CD4-positive, alpha-beta memory T cell (primary cell): ENCODE measurements around the gene CACNA1H. TPM values are rescaled to one million over a fixed set of nuclear protein-coding genes. Genes with fewer than 3 reads are reported as not detected.
A peak's percentile ranks its signal among the peaks of the same experiment; 100 is the strongest.

Experiments used
- CTCF ChIA-PET: fragments of 350-600 bp; sonication (Branson Sonifier 250); formaldehyde crosslinking; loops from one replicate; lab custom pipeline; 2021; ENCODE audit warnings: inconsistent platforms; ENCODE audit not compliant: partially characterized antibody; lab: Charles Lee
- POLR2A ChIA-PET: fragments of 350-600 bp; sonication (Branson Sonifier 250); formaldehyde crosslinking; loops from one replicate; lab custom pipeline; 2021; ENCODE audit not compliant: partially characterized antibody; lab: Charles Lee
- DNase-seq, 5 donors: peaks; one replicate each; pipeline versions ENCODE4 v3.0.0 to v3.0.0-alpha.2; 2020 to 2022; ENCODE audit warnings: mixed read lengths in 1 of 5
- H3K27ac ChIP-seq: one replicate; pipeline ENCODE4 v1.7.0; 2013; ENCODE audit warnings: low read depth, low read length
- H3K27me3 ChIP-seq: 2 replicates; pipeline ENCODE4 v1.7.0; 2013; ENCODE audit warnings: mild to moderate bottlenecking, low read length, moderate library complexity; ENCODE audit not compliant: insufficient read depth
- H3K36me3 ChIP-seq: 2 replicates; pipeline ENCODE4 v1.7.0; 2013; ENCODE audit warnings: mild to moderate bottlenecking, low read length, moderate library complexity; ENCODE audit not compliant: insufficient read depth
- H3K4me1 ChIP-seq: 2 replicates; pipeline ENCODE4 v1.7.0; 2013; ENCODE audit warnings: mild to moderate bottlenecking, low read length, moderate library complexity; ENCODE audit not compliant: insufficient read depth
- H3K4me3 ChIP-seq, 2 donors: one replicate each; pipeline ENCODE4 v1.7.0; 2013; ENCODE audit warnings: low read length in 2 of 2, mild to moderate bottlenecking in 1 of 2
- H3K9me3 ChIP-seq, 2 donors: one replicate each; pipeline ENCODE4 v1.7.0; 2013; ENCODE audit warnings: low read length in 2 of 2, control low read depth in 1 of 2; ENCODE audit not compliant: control insufficient read depth in 1 of 2
- H3K27ac Mint-ChIP-seq, 7 donors: one replicate each; pipeline ENCODE4 v1.8.0; 2020 to 2021; ENCODE audit warnings: mixed read lengths in 7 of 7, mild to moderate bottlenecking in 6 of 7, inconsistent platforms in 3 of 7, moderate library complexity in 3 of 7
- H3K27me3 Mint-ChIP-seq, 2 donors: one replicate each; pipeline ENCODE4 v1.8.0; 2020 to 2021; ENCODE audit warnings: mixed read lengths in 2 of 2
- H3K36me3 Mint-ChIP-seq, 2 donors: one replicate each; pipeline ENCODE4 v1.8.0; 2020 to 2021; ENCODE audit warnings: mixed read lengths in 2 of 2, inconsistent platforms in 1 of 2, mild to moderate bottlenecking in 1 of 2
- H3K4me1 Mint-ChIP-seq, 4 donors: one replicate each; pipeline ENCODE4 v1.8.0; 2020 to 2021; ENCODE audit warnings: mixed read lengths in 4 of 4, mild to moderate bottlenecking in 1 of 4
- H3K4me3 Mint-ChIP-seq, 8 donors: one replicate each; pipeline ENCODE4 v1.8.0; 2020 to 2021; ENCODE audit warnings: mixed read lengths in 8 of 8, mild to moderate bottlenecking in 7 of 8, moderate library complexity in 6 of 8, inconsistent platforms in 3 of 8
- H3K9me3 Mint-ChIP-seq, 8 donors: one replicate each; pipeline ENCODE4 v1.8.0; 2020 to 2021; ENCODE audit warnings: mixed read lengths in 8 of 8, mild to moderate bottlenecking in 5 of 8, inconsistent platforms in 3 of 8, moderate library complexity in 1 of 8
- intact Hi-C: fragments of 100-400 bp; cut with micrococcal nuclease; formaldehyde crosslinking; loops from one replicate; pipeline ENCODE4 v1.15.1; 2023
- polyA plus RNA-seq, 2 donors: library from polyadenylated mRNA; unstranded; fragments of 300-500 nt; fragmentation: Illumina TruSeq; gene quantifications; one replicate each; pipeline ENCODE4 v1.2.3, GENCODE V29; 2021
- total RNA-seq, 2 experiments: library from RNA; stranded (reverse); gene quantifications; one replicate each; pipeline ENCODE4 v1.2.3, GENCODE V29; 2021

Gene CACNA1H
- total and polyA plus RNA-seq, 4 experiments from 2014 or later: 0.48 to 2.1 (median 1.5) TPM

DNA sequence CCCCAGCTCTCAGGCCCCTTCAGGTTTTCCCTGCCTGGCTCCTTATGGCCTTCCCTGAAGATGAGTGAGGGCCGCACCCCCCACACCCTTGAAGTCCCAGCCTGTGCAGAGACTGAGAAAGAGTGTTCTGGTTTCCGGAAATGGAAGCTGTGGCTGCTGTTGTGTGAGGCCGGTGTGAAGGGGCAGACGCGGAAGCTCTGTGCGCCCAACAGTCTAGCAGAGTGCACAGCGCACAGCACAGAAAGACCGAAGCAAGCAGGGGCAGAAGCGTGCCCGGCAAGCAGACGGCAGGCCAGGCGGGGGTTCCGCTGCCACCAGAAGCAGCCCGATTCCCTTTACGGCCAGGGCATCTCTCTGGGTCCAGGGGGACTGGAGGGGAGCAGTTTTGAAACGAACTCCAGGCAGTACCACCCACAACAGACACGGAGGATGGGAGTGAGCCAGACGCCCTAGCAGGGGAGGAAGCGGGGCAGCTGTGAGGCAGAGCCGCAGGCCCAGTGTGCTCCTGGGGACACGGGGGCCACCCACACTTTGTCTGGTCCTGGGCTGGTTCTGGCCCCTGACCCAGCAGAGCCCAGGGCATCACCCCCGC is 55.4 kb downstream of the CACNA1H start:
- Mint-ChIP-seq H3K27me3 (peaks cover 0 to 2% of the 10 kb centered on the region in 2 donors), H3K4me1 (peaks cover 0 to 4% (median 0%) of the 10 kb centered on the region in 4 donors), H3K9me3 (no peaks in the 10 kb centered on the region), H3K36me3 (no peaks in the 10 kb centered on the region), H3K27ac (peak overlapping the region in 3 of 7 donors; percentile 6 to 88 (median 24)), H3K4me3 (peak overlapping the region; percentile 37 to 82 (median 71))
- H3K27ac ChIP-seq: no peak overlapping the region
- DNase-seq: peak in 2 of 5 donors; percentile 16 to 19
- no peaks in the 10 kb centered on the region for H3K27me3 ChIP-seq
- POLR2A ChIA-PET: no interaction called here
- H3K4me1 ChIP-seq: no peaks in the 10 kb centered on the region
- no peaks in the 10 kb centered on the region for H3K9me3 ChIP-seq
- CTCF ChIA-PET: interaction anchor here (0.9 kb wide), 1 partner anchor 14 kb away, joined by 3 read pairs; no protein-coding TSS in a partner anchor
- intact Hi-C loops: no loop called here
- no peak overlapping the region for H3K4me3 ChIP-seq
- no peaks in the 10 kb centered on the region for H3K36me3 ChIP-seq

DNA sequence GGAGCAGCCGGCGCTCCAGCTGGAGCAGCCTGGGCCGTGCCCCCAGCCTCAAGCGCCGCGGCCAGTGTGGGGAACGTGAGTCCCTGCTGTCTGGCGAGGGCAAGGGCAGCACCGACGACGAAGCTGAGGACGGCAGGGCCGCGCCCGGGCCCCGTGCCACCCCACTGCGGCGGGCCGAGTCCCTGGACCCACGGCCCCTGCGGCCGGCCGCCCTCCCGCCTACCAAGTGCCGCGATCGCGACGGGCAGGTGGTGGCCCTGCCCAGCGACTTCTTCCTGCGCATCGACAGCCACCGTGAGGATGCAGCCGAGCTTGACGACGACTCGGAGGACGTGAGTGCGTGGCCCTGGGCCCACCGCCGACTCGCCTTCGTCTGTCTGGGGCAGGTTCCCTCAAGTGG is 56.2 kb downstream of the CACNA1H start:
- H3K4me1 ChIP-seq: no peaks in the 10 kb centered on the region
- H3K27ac Mint-ChIP-seq: no peak overlapping the region
- H3K4me3 Mint-ChIP-seq: no peak overlapping the region
- H3K27me3 ChIP-seq: no peaks in the 10 kb centered on the region
- H3K4me3 ChIP-seq: no peak overlapping the region
- no peaks in the 10 kb centered on the region for H3K9me3 ChIP-seq
- H3K36me3 Mint-ChIP-seq: no peaks in the 10 kb centered on the region
- no peak overlapping the region for H3K27ac ChIP-seq
- H3K9me3 Mint-ChIP-seq: no peaks in the 10 kb centered on the region
- ChIA-PET CTCF (no interaction called here), POLR2A (no interaction called here)
- peaks cover 0 to 2% of the 10 kb centered on the region in 2 donors for H3K27me3 Mint-ChIP-seq
- H3K36me3 ChIP-seq: no peaks in the 10 kb centered on the region
- no peak for DNase-seq
- peaks cover 0 to 4% (median 0%) of the 10 kb centered on the region in 4 donors for H3K4me1 Mint-ChIP-seq
- intact Hi-C loops: no loop called here

DNA sequence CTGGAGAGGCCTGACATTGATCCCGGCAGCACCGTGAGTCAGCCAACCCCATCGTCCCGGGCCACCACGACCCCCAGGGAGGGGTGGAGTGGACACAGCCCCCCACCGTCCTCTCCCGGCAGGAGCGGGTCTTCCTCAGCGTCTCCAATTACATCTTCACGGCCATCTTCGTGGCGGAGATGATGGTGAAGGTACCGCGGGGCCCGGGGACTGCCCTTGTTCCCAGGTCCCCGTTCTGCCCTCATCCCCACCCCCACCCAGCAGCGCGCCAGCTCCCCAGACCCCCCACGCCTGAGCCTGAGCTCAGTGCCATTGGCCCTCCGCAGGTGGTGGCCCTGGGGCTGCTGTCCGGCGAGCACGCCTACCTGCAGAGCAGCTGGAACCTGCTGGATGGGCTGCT is 57.6 kb downstream of the CACNA1H start:
- Histone ChIP-seq H3K36me3 (no peaks in the 10 kb centered on the region), H3K9me3 (no peaks in the 10 kb centered on the region), H3K27me3 (no peaks in the 10 kb centered on the region), H3K4me1 (no peaks in the 10 kb centered on the region), H3K27ac (no peak overlapping the region), H3K4me3 (no peak overlapping the region)
- ChIA-PET CTCF (no interaction called here), POLR2A (no interaction called here)
- no peak overlapping the region for H3K27ac Mint-ChIP-seq
- no peak overlapping the region for H3K4me3 Mint-ChIP-seq
- DNase-seq: no peak
- H3K27me3 Mint-ChIP-seq: peaks cover 0 to 2% of the 10 kb centered on the region in 2 donors
- peaks cover 0 to 4% (median 0%) of the 10 kb centered on the region in 4 donors for H3K4me1 Mint-ChIP-seq
- intact Hi-C loops: no loop called here
- no peaks in the 10 kb centered on the region for H3K9me3 Mint-ChIP-seq
- H3K36me3 Mint-ChIP-seq: no peaks in the 10 kb centered on the region

DNA sequence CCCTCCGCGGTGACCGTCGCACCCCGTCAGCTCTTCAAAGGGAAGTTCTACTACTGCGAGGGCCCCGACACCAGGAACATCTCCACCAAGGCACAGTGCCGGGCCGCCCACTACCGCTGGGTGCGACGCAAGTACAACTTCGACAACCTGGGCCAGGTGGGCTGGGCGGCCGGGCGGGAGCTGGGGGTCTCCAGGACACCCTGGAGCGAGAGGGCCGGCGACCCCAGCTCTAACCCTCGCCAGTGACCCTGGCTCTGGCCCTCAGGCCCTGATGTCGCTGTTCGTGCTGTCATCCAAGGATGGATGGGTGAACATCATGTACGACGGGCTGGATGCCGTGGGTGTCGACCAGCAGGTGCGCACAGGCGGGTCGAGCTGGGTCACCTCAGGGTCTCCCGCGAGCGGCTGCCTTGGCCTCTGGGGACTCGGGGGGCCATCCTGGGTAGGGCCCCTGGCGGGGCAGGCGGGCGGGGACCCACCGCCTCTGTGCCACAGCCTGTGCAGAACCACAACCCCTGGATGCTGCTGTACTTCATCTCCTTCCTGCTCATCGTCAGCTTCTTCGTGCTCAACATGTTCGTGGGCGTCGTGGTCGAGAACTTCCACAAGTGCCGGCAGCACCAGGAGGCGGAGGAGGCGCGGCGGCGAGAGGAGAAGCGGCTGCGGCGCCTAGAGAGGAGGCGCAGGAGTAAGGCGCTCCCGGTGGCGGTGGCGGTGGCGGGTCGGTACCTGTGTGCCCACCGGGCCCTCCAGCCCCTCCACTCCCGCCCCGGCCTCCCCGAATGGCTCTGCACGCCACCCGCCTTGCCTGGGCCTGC is 58.8 kb downstream of the CACNA1H start:
- Mint-ChIP-seq H3K36me3 (no peaks in the 10 kb centered on the region), H3K4me3 (no peak overlapping the region), H3K4me1 (peaks cover 0 to 4% (median 0%) of the 10 kb centered on the region in 4 donors), H3K9me3 (no peaks in the 10 kb centered on the region), H3K27ac (no peak overlapping the region), H3K27me3 (peaks cover 0 to 2% of the 10 kb centered on the region in 2 donors)
- DNase-seq: no peak
- Histone ChIP-seq H3K4me1 (no peaks in the 10 kb centered on the region), H3K27me3 (no peaks in the 10 kb centered on the region), H3K27ac (no peak overlapping the region), H3K36me3 (no peaks in the 10 kb centered on the region), H3K4me3 (no peak overlapping the region), H3K9me3 (no peaks in the 10 kb centered on the region)
- intact Hi-C loops: no loop called here
- ChIA-PET POLR2A (no interaction called here), CTCF (no interaction called here)

DNA sequence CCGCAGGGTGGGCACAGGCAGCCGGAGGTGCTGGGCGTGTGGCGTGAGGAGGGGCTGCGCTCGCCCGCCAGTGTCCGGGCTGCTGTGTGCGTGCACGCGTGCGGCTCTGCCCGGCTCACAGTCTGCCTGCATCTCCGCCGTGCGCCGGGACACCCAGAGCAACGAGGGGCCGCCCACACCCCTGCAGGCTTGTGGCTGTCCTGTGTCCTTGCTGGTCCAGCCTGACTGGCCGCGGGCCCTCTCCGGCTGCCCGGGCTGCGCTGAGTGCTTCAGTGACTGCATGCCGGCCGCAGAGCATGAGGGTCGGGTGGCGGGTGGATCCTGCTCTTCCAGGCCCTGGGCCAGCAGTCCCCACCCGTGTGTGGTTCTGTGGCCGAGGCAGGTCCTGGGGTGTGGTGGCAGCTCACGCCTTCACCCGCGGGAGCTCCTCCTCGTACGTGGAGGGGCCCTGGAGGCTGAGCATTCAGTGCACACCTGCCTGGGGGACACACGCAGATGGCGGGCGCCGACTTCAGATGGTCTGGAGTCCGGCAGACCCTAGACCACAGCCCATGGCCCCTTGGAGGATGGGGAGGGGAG is 59.8 kb downstream of the CACNA1H start:
- CTCF ChIA-PET: no interaction called here
- intact Hi-C loops: no loop called here
- H3K36me3 ChIP-seq: no peaks in the 10 kb centered on the region
- no peaks in the 10 kb centered on the region for H3K4me1 ChIP-seq
- H3K4me1 Mint-ChIP-seq: peaks cover 0 to 4% (median 0%) of the 10 kb centered on the region in 4 donors
- no peaks in the 10 kb centered on the region for H3K27me3 ChIP-seq
- H3K27me3 Mint-ChIP-seq: peaks cover 0 to 2% of the 10 kb centered on the region in 2 donors
- H3K9me3 ChIP-seq: no peaks in the 10 kb centered on the region
- no peak overlapping the region for H3K27ac ChIP-seq
- H3K4me3 Mint-ChIP-seq: no peak overlapping the region
- H3K4me3 ChIP-seq: no peak overlapping the region
- H3K9me3 Mint-ChIP-seq: no peaks in the 10 kb centered on the region
- H3K27ac Mint-ChIP-seq: no peak overlapping the region
- DNase-seq: no peak
- no peaks in the 10 kb centered on the region for H3K36me3 Mint-ChIP-seq
- POLR2A ChIA-PET: no interaction called here

DNA sequence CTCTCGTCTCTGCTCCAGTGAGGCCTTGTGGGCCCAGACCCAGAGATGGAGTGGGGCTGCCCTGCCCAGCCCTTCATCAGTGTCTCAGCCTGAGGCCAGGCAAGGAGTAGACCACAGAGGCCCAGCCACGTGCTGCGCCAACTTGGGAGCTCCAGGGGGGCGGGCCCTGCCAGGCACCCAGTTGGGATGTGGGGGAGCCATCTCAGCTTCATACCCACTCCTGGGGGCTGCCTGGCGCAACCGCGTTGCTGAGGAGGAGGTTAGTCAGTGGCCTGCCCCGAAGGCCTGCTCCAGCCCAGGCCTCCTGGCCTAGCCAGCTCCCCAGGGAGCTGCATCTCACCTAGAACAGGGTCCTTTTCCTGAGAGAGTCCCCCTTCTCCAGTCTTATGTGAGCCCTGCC is 60.3 kb downstream of the CACNA1H start:
- H3K27ac Mint-ChIP-seq: no peak overlapping the region
- ChIA-PET CTCF (no interaction called here), POLR2A (no interaction called here)
- no peaks in the 10 kb centered on the region for H3K9me3 ChIP-seq
- H3K4me1 Mint-ChIP-seq: peaks cover 0 to 2% (median 0%) of the 10 kb centered on the region in 4 donors
- no peak overlapping the region for H3K4me3 ChIP-seq
- H3K36me3 ChIP-seq: no peaks in the 10 kb centered on the region
- H3K4me1 ChIP-seq: no peaks in the 10 kb centered on the region
- DNase-seq: no peak
- H3K27me3 ChIP-seq: no peaks in the 10 kb centered on the region
- H3K36me3 Mint-ChIP-seq: no peaks in the 10 kb centered on the region
- H3K27me3 Mint-ChIP-seq: peaks cover under 1 to 1% of the 10 kb centered on the region in 2 donors
- H3K9me3 Mint-ChIP-seq: no peaks in the 10 kb centered on the region
- intact Hi-C loops: no loop called here
- H3K4me3 Mint-ChIP-seq: no peak overlapping the region
- no peak overlapping the region for H3K27ac ChIP-seq

DNA sequence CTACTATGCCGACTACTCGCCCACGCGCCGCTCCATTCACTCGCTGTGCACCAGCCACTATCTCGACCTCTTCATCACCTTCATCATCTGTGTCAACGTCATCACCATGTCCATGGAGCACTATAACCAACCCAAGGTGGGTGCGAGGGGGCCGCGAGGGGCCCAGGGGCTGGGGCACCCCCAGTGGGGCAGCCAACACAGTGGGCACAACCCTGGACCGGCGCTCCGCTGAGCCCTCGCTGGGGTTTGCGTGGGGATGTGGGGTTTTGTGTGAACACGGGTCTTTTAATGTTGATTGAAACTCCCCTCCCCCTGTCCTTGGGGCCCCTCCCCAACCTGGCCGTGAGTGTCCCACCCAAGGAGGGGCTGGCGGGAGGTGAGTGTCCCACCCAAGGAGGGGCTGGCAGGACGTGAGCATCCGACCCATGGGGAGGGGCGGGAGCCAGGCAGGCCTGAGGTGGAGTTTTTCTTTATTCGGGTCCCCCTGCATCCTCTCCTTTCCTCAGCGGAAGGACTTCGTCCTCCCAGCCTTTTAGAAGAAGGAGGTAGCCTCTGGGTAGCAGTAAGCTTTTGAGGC is 61.0 kb downstream of the CACNA1H start:
- Mint-ChIP-seq H3K36me3 (no peaks in the 10 kb centered on the region), H3K4me3 (peak overlapping the region in 1 of 8 donors; percentile 52), H3K9me3 (no peaks in the 10 kb centered on the region), H3K27ac (no peak overlapping the region), H3K4me1 (no peaks in the 10 kb centered on the region), H3K27me3 (peaks cover 0 to 1% of the 10 kb centered on the region in 2 donors)
- no peaks in the 10 kb centered on the region for H3K36me3 ChIP-seq
- ChIA-PET CTCF (no interaction called here), POLR2A (no interaction called here)
- H3K27ac ChIP-seq: no peak overlapping the region
- H3K4me1 ChIP-seq: no peaks in the 10 kb centered on the region
- H3K9me3 ChIP-seq: no peaks in the 10 kb centered on the region
- no peak overlapping the region for H3K4me3 ChIP-seq
- intact Hi-C loops: no loop called here
- no peaks in the 10 kb centered on the region for H3K27me3 ChIP-seq
- DNase-seq: no peak
